ENCODE results near the gene SHISA9.

- TF ChIP-seq POLR2A (IDR thresholded peaks at IDR 0.05) (no peak), EP300 (IDR thresholded peaks at IDR 0.05) (no peak)
- TF ChIP-seq, protein P1, sequence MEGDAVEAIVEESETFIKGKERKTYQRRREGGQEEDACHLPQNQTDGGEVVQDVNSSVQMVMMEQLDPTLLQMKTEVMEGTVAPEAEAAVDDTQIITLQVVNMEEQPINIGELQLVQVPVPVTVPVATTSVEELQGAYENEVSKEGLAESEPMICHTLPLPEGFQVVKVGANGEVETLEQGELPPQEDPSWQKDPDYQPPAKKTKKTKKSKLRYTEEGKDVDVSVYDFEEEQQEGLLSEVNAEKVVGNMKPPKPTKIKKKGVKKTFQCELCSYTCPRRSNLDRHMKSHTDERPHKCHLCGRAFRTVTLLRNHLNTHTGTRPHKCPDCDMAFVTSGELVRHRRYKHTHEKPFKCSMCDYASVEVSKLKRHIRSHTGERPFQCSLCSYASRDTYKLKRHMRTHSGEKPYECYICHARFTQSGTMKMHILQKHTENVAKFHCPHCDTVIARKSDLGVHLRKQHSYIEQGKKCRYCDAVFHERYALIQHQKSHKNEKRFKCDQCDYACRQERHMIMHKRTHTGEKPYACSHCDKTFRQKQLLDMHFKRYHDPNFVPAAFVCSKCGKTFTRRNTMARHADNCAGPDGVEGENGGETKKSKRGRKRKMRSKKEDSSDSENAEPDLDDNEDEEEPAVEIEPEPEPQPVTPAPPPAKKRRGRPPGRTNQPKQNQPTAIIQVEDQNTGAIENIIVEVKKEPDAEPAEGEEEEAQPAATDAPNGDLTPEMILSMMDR (IDR thresholded peaks at IDR 0.05), result no peak
Measured at GRCh38 chr16:13136901-13137300, 235.5 kb downstream of the SHISA9 start.
